ENCODE measurements around the gene PGAP1.

The PGAP1 gene

GRCh38 chr2:196839574-196839973, 86.9 kb downstream of the PGAP1 start:
- TF ChIP-seq RAD21 (IDR thresholded peaks at IDR 0.05; ENCODE audit: low read depth): no peak
- TF ChIP-seq CEBPB (IDR thresholded peaks at IDR 0.05): no peak
- TF ChIP-seq FOXM1 (IDR thresholded peaks at IDR 0.05; ENCODE audit: borderline replicate concordance, low read depth): no peak
- TF ChIP-seq ZBTB7A (IDR thresholded peaks at IDR 0.05; ENCODE audit: low read depth): no peak
- TF ChIP-seq TCF12 (IDR thresholded peaks at IDR 0.05; ENCODE audit: low read depth): no peak
- no peak for TF ChIP-seq USF1 (IDR thresholded peaks at IDR 0.05)
- no peak for TF ChIP-seq CREB1 (IDR thresholded peaks at IDR 0.05; ENCODE audit: low read depth)
- TF ChIP-seq TAF1 (IDR thresholded peaks at IDR 0.05; ENCODE audit: low read depth): no peak
- TF ChIP-seq NFIC (IDR thresholded peaks at IDR 0.05): no peak
- no peak for TF ChIP-seq EGR1 (IDR thresholded peaks at IDR 0.05)
- TF ChIP-seq EP300 (IDR thresholded peaks at IDR 0.05; ENCODE audit: borderline replicate concordance): no peak
- TF ChIP-seq, protein P1, sequence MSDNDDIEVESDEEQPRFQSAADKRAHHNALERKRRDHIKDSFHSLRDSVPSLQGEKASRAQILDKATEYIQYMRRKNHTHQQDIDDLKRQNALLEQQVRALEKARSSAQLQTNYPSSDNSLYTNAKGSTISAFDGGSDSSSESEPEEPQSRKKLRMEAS (IDR thresholded peaks at IDR 0.05): no peak
- TF ChIP-seq TEAD4 (IDR thresholded peaks at IDR 0.05): no peak
- TF ChIP-seq, protein P2, sequence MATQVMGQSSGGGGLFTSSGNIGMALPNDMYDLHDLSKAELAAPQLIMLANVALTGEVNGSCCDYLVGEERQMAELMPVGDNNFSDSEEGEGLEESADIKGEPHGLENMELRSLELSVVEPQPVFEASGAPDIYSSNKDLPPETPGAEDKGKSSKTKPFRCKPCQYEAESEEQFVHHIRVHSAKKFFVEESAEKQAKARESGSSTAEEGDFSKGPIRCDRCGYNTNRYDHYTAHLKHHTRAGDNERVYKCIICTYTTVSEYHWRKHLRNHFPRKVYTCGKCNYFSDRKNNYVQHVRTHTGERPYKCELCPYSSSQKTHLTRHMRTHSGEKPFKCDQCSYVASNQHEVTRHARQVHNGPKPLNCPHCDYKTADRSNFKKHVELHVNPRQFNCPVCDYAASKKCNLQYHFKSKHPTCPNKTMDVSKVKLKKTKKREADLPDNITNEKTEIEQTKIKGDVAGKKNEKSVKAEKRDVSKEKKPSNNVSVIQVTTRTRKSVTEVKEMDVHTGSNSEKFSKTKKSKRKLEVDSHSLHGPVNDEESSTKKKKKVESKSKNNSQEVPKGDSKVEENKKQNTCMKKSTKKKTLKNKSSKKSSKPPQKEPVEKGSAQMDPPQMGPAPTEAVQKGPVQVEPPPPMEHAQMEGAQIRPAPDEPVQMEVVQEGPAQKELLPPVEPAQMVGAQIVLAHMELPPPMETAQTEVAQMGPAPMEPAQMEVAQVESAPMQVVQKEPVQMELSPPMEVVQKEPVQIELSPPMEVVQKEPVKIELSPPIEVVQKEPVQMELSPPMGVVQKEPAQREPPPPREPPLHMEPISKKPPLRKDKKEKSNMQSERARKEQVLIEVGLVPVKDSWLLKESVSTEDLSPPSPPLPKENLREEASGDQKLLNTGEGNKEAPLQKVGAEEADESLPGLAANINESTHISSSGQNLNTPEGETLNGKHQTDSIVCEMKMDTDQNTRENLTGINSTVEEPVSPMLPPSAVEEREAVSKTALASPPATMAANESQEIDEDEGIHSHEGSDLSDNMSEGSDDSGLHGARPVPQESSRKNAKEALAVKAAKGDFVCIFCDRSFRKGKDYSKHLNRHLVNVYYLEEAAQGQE (IDR thresholded peaks at IDR 0.05; ENCODE audit: low read depth): no peak
- no peak for TF ChIP-seq YY1 (IDR thresholded peaks at IDR 0.05; ENCODE audit: low read depth)

DNA sequence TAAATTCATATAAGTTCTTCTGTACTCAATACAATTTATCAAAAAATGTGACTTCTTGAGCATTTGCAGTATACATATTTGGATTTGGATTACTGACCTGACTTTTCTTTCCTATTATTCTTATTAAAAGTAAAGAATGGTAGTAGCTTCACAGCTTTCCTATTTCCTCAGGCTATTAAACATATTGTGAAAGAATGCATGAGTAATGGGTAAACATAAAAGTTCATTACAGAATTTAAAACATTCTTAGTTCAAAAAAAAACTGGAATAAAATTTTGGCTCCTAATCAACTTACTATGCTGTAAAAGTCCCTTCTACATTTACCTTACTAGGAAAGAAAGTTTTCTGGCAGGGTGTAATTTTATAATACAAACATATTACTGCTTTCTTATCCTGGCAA, 90.1 kb downstream of the PGAP1 start:
- TF ChIP-seq TAF1 (IDR thresholded peaks at IDR 0.05; ENCODE audit: low read depth) (no peak), RAD21 (IDR thresholded peaks at IDR 0.05; ENCODE audit: low read depth) (no peak), USF1 (IDR thresholded peaks at IDR 0.05) (no peak), ZBTB7A (IDR thresholded peaks at IDR 0.05; ENCODE audit: low read depth) (no peak)
- TF ChIP-seq, protein P1 (IDR thresholded peaks at IDR 0.05): no peak

- TF ChIP-seq, protein P1 (IDR thresholded peaks at IDR 0.05): no peak
- TF ChIP-seq USF1 (IDR thresholded peaks at IDR 0.05) (no peak), EGR1 (IDR thresholded peaks at IDR 0.05) (no peak), TCF12 (IDR thresholded peaks at IDR 0.05; ENCODE audit: low read depth) (no peak), FOXM1 (IDR thresholded peaks at IDR 0.05; ENCODE audit: borderline replicate concordance, low read depth) (no peak), CREB1 (IDR thresholded peaks at IDR 0.05; ENCODE audit: low read depth) (no peak), RAD21 (IDR thresholded peaks at IDR 0.05; ENCODE audit: low read depth) (no peak), YY1 (IDR thresholded peaks at IDR 0.05; ENCODE audit: low read depth) (no peak), EP300 (IDR thresholded peaks at IDR 0.05; ENCODE audit: borderline replicate concordance) (no peak), TEAD4 (IDR thresholded peaks at IDR 0.05) (no peak), ZBTB7A (IDR thresholded peaks at IDR 0.05; ENCODE audit: low read depth) (no peak), NFIC (IDR thresholded peaks at IDR 0.05) (no peak), CEBPB (IDR thresholded peaks at IDR 0.05) (no peak), TAF1 (IDR thresholded peaks at IDR 0.05; ENCODE audit: low read depth) (no peak)
- TF ChIP-seq, protein P2 (IDR thresholded peaks at IDR 0.05; ENCODE audit: low read depth): no peak
Measured at GRCh38 chr2:196830701-196831100, 95.8 kb downstream of the PGAP1 start.

- TF ChIP-seq CEBPB (IDR thresholded peaks at IDR 0.05) (no peak), EP300 (IDR thresholded peaks at IDR 0.05; ENCODE audit: borderline replicate concordance) (no peak), USF1 (IDR thresholded peaks at IDR 0.05) (no peak), EGR1 (IDR thresholded peaks at IDR 0.05) (no peak), NFIC (IDR thresholded peaks at IDR 0.05) (no peak), TAF1 (IDR thresholded peaks at IDR 0.05; ENCODE audit: low read depth) (no peak)
Measured at GRCh38 chr2:196827356-196827755, 99.2 kb downstream of the PGAP1 start.

DNA sequence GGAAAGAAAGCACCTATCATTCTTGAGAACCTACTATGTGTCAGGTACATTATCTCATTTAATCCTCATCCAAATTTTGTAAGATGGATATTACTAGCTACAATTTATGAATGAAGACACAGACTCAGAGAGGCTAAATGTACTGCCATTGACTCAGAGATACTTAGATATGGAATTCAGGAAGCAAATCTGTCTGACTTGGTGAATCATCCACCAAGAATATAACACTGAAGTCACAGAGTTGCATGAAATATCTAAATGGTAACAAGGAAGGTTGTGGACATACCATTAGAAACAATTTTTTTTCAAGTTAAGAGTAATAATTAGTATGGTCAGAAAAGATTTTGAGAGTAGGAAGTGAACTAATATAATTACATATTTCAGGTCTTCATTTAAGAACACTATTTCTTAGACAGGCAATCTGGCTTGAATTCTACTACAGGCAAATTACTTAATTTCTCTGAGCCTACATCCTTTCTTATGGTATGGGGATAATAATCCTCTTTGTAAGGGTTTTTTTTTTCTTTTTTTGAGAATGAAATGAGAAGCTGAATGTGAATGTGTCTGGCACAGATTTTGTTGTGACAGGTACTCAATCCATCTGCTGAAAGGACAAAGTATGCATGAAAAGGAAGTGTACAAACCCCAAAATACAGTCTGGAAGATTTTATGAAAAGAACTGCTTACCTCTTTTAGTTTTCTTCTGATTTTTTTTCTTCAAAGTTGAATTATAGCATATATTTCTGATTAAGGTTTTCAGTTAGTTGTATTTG, 102.6 kb downstream of the PGAP1 start:
- no peak for TF ChIP-seq RAD21 (IDR thresholded peaks at IDR 0.05; ENCODE audit: low read depth)
- TF ChIP-seq ZBTB7A (IDR thresholded peaks at IDR 0.05; ENCODE audit: low read depth): no peak
- no peak for TF ChIP-seq EP300 (IDR thresholded peaks at IDR 0.05; ENCODE audit: borderline replicate concordance)

Data from Ishikawa (cell line).